Endothelial cell of umbilical vein (primary cell): Measurements from ENCODE around the gene TMEM270. TPM values are rescaled to one million over a fixed set of nuclear protein-coding genes. Genes with fewer than 3 reads are reported as not detected.

Source experiments
- BruUV-seq: library from RNA; stranded (reverse); fragments of 400-500 nt; replicated peaks from 2 replicates; lab custom pipeline; 2021; lab: Mats Ljungman, UMichigan
- CTCF ChIA-PET: fragments of 300-600, 350-600 bp; sonication (Branson Sonifier 250); formaldehyde crosslinking; loops from one replicate; lab custom pipeline; 2021; ENCODE audit warnings: antibody characterized with exemption, inconsistent platforms; lab: Charles Lee
- POLR2A ChIA-PET: fragments of 300-600, 350-600 bp; sonication (Branson Sonifier 250); formaldehyde crosslinking; loops from one replicate; lab custom pipeline; 2021; ENCODE audit warnings: antibody characterized with exemption, inconsistent platforms; lab: Charles Lee
- DNase-seq: peaks from one replicate; pipeline ENCODE4 v3.0.0-alpha.2; 2011; ENCODE audit warnings: low read depth, low spot score
- FAIRE-seq: peaks from 2 replicates; lab custom pipeline; 2011; peaks lifted over from hg19 to GRCh38; lab: Jason Lieb, UNC
- H2AFZ ChIP-seq: 2 replicates; pipeline ENCODE4 v1.6.0; 2012; ENCODE audit warnings: low read depth, low read length, control low read depth, inconsistent platforms
- H3K27ac ChIP-seq: 2 replicates; pipeline ENCODE4 v1.5.1; 2011; ENCODE audit warnings: low read depth, mild to moderate bottlenecking, control low read depth, low read length, moderate library complexity; ENCODE audit not compliant: insufficient read depth
- H3K27me3 ChIP-seq, 2 experiments: 2 replicates each; pipeline versions ENCODE4 v1.6.0 to v1.6.1; 2011; ENCODE audit warnings: low read length in 2 of 2, mixed read lengths in 1 of 2; ENCODE audit not compliant: control insufficient read depth in 2 of 2, insufficient read depth in 2 of 2
- H3K36me3 ChIP-seq, 2 experiments: 2 replicates in 1 of 2; 3 replicates in 1 of 2; pipeline ENCODE4 v1.5.1; 2011; ENCODE audit warnings: low read length in 2 of 2, mild to moderate bottlenecking in 1 of 2, moderate library complexity in 1 of 2; ENCODE audit not compliant: control insufficient read depth in 2 of 2, insufficient read depth in 2 of 2; ENCODE audit errors: extremely low read depth in 1 of 2
- H3K4me1 ChIP-seq: 3 replicates; pipeline ENCODE4 v1.5.1; 2011; ENCODE audit warnings: mild to moderate bottlenecking, low read length; ENCODE audit not compliant: control insufficient read depth, insufficient read depth; ENCODE audit errors: extremely low read depth
- H3K4me2 ChIP-seq: 2 replicates; pipeline ENCODE4 v1.6.1; 2011; ENCODE audit warnings: low read length, control low read depth, mixed read lengths; ENCODE audit not compliant: insufficient read depth
- H3K4me3 ChIP-seq, 3 experiments: fragments of 200-600 bp in 1 of 3; sonication (generic), shearing (Covaris generic) in 1 of 3; replicated peaks in 1 of 3; 2 replicates each; pipeline ENCODE4 v1.5.1; 2011 to 2016; ENCODE audit warnings: control low read depth in 3 of 3, low read length in 3 of 3, mild to moderate bottlenecking in 2 of 3, inconsistent platforms in 1 of 3, low read depth in 1 of 3, moderate library complexity in 1 of 3; ENCODE audit not compliant: insufficient read depth in 1 of 3
- H3K79me2 ChIP-seq: 2 replicates; pipeline ENCODE4 v1.6.0; 2012; ENCODE audit warnings: low read length, inconsistent platforms; ENCODE audit not compliant: control insufficient read depth, insufficient read depth
- H3K9ac ChIP-seq: replicated peaks from 2 replicates; pipeline ENCODE3; 2011; ENCODE audit warnings: low read length, control low read depth; ENCODE audit not compliant: insufficient read depth; ENCODE audit errors: extremely low read depth
- H3K9me1 ChIP-seq: replicated peaks from 3 replicates; pipeline ENCODE4 v1.6.0; 2011; ENCODE audit warnings: mild to moderate bottlenecking, low read length; ENCODE audit not compliant: control insufficient read depth, insufficient read depth; ENCODE audit errors: extremely low read depth
- H3K9me3 ChIP-seq: replicated peaks from 2 replicates; pipeline ENCODE4 v1.5.1; 2012; ENCODE audit warnings: low read length, inconsistent platforms; ENCODE audit not compliant: control insufficient read depth, insufficient read depth
- H4K20me1 ChIP-seq: replicated peaks from 2 replicates; pipeline ENCODE3; 2011; ENCODE audit warnings: mild to moderate bottlenecking, low read length; ENCODE audit not compliant: control insufficient read depth, insufficient read depth; ENCODE audit errors: extremely low read depth
- EZH2 ChIP-seq: IDR thresholded peaks from 2 replicates; pipeline ENCODE4 v1.6.1; 2012; ENCODE audit warnings: borderline replicate concordance, low read depth, mild to moderate bottlenecking, moderate library complexity, low read length, inconsistent platforms; ENCODE audit not compliant: severe bottlenecking
- GATA2 ChIP-seq: IDR thresholded peaks from 2 replicates; pipeline ENCODE4 v1.7.0; 2011; ENCODE audit warnings: low read depth, mild to moderate bottlenecking, moderate library complexity, mixed read lengths, low read length; ENCODE audit not compliant: insufficient read length, insufficient read depth
- JUN ChIP-seq: IDR thresholded peaks from 2 replicates; pipeline ENCODE4 v1.6.1; 2011; ENCODE audit warnings: borderline replicate concordance, low read depth; ENCODE audit not compliant: insufficient read length, insufficient read depth
- MYC ChIP-seq: IDR thresholded peaks from one replicate; pipeline ENCODE4 v1.6.1; 2011; ENCODE audit warnings: mild to moderate bottlenecking, low read depth, low read length
- POLR2AphosphoS5 ChIP-seq: IDR thresholded peaks from 2 replicates; pipeline ENCODE4 v1.6.1; 2012; ENCODE audit warnings: low read depth, mild to moderate bottlenecking, control low read depth, low read length, moderate library complexity; ENCODE audit not compliant: insufficient read depth
- dilution Hi-C: fragments of 300-500 bp; cut with MboI; formaldehyde crosslinking; loops from one replicate; pipeline ENCODE4 v1.15.0; 2019; ENCODE audit warnings: low sequenced_read_pairs; ENCODE audit not compliant: extremely low pct_ligation_motif_present
- intact Hi-C: fragments of 100-400 bp; cut with micrococcal nuclease; formaldehyde crosslinking; loops from one replicate; pipeline ENCODE4 v1.10.0; 2022
- polyA plus RNA-seq, 4 experiments: library from polyadenylated mRNA; depleted of rRNA in 3 of 4; stranded (reverse) in 3 of 4; unstranded in 1 of 4; fragments of >200 nt; gene quantifications; 2 replicates each; pipeline versions ENCODE4 v1.2.1 to v1.2.3, GENCODE V29; 2011 to 2012; ENCODE audit warnings: missing spikeins in 1 of 4
- total RNA-seq: library from RNA; stranded (reverse); gene quantifications from 2 replicates; pipeline ENCODE4 v1.2.3, GENCODE V29; 2021
- TF ChIP-seq, protein P1 (sequence below), 2 donors: IDR thresholded peaks; 1 replicate in 1 of 2; 2 replicates in 1 of 2; pipeline ENCODE4 v1.5.1; 2011; ENCODE audit warnings: low read length in 2 of 2, mild to moderate bottlenecking in 2 of 2, moderate library complexity in 2 of 2, control low read depth in 1 of 2, inconsistent platforms in 1 of 2, low read depth in 1 of 2; ENCODE audit not compliant: insufficient read depth in 1 of 2; ENCODE audit errors: extremely low read depth in 1 of 2
- TF ChIP-seq, protein P2 (sequence below): IDR thresholded peaks from 2 replicates; pipeline ENCODE4 v1.6.1; 2011; ENCODE audit not compliant: insufficient read depth, insufficient read length

The TMEM270 gene
- total and polyA plus RNA-seq, 2 donors (not counting 3 experiments of a cell fraction or from before 2014, with no cell fraction given): not detected

DNA sequence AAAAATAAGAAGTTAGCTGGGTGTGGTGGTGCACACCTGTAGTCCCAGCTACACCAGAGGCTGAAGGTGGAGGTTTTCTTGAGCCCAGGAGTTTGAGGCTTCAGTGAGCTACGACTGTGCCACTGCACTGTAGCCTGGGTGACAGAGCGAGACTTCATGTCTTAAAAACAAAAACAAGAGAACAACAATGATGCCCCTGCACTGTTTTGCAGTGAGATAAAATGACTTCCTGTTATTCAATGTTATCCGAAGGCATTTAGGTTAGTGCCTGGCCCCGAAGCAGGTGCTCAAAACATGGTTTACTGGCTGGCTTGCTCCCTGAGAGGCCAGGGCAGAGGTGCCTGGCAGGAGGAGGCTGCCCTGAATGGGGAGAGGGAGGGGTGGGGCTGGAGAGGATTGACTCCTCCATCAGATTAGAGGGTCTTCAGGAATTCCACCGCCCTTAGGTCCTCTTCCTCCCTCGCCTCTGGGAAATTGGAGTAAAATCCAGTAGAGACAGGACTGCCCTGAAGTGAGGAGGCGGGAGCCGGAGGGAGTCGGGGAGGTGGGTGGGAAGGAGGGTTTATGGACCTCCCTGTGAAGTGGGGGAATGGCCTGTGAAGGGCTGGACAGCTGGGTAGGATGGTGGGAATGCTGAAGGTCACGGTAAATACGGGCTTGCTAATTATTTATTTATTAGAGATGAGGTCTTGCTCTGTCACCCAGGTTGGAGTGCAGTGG is 36.9 kb upstream of the TMEM270 start:
- intact Hi-C loops (no loop called here), dilution Hi-C loops (no loop called here)
- no peaks in the 10 kb centered on the region for H3K27me3 ChIP-seq
- H3K9ac ChIP-seq: no peak overlapping the region
- no peak overlapping the region for H2AFZ ChIP-seq
- peaks cover 5% of the 10 kb centered on the region for H3K4me1 ChIP-seq
- no peaks in the 10 kb centered on the region for H3K9me3 ChIP-seq
- H3K4me2 ChIP-seq: no peak overlapping the region
- DNase-seq (no peak), FAIRE-seq (no peak)
- no peaks in the 10 kb centered on the region for H3K9me1 ChIP-seq
- ChIA-PET POLR2A (no interaction called here), CTCF (interaction anchor here (0.6 to 1.5 kb wide), 3 partner anchors 12 to 53 kb away, joined by 4 to 7 read pairs (median 4); no protein-coding TSS in a partner anchor)
- H3K4me3 ChIP-seq: no peak overlapping the region
- TF ChIP-seq, protein P1, sequence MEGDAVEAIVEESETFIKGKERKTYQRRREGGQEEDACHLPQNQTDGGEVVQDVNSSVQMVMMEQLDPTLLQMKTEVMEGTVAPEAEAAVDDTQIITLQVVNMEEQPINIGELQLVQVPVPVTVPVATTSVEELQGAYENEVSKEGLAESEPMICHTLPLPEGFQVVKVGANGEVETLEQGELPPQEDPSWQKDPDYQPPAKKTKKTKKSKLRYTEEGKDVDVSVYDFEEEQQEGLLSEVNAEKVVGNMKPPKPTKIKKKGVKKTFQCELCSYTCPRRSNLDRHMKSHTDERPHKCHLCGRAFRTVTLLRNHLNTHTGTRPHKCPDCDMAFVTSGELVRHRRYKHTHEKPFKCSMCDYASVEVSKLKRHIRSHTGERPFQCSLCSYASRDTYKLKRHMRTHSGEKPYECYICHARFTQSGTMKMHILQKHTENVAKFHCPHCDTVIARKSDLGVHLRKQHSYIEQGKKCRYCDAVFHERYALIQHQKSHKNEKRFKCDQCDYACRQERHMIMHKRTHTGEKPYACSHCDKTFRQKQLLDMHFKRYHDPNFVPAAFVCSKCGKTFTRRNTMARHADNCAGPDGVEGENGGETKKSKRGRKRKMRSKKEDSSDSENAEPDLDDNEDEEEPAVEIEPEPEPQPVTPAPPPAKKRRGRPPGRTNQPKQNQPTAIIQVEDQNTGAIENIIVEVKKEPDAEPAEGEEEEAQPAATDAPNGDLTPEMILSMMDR (IDR thresholded peaks at IDR 0.05; ENCODE audit: extremely low read depth in 1 of 2, insufficient read depth in 1 of 2, low read depth in 1 of 2, low read length in 2 of 2): no peak
- TF ChIP-seq GATA2 (no peak), EZH2 (no peak), JUN (no peak), POLR2AphosphoS5 (no peak), MYC (no peak)
- TF ChIP-seq, protein P2, sequence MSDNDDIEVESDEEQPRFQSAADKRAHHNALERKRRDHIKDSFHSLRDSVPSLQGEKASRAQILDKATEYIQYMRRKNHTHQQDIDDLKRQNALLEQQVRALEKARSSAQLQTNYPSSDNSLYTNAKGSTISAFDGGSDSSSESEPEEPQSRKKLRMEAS: no peak
- no peaks in the 10 kb centered on the region for H4K20me1 ChIP-seq
- BruUV-seq: no TSS peak
- no peaks in the 10 kb centered on the region for H3K79me2 ChIP-seq
- H3K36me3 ChIP-seq: no peaks in the 10 kb centered on the region
- no peak overlapping the region for H3K27ac ChIP-seq
